VCaP (cell line): Measurements from ENCODE around the gene GFI1B.

Source experiments
- H3K27ac ChIP-seq: fragments of 450-650 bp; 2 replicates; pipeline ENCODE4 v1.5.1; 2017
- TF ChIP-seq, protein P1 (sequence below): fragments of 450-650 bp; conservative IDR thresholded peaks from 2 replicates; pipeline ENCODE4 v1.5.1; 2017; ENCODE audit warnings: mild to moderate bottlenecking, moderate library complexity

GFI1B gene

GRCh38 chr9:133006731-133007352, 28.3 kb downstream of the GFI1B start:
- TF ChIP-seq, protein P1, sequence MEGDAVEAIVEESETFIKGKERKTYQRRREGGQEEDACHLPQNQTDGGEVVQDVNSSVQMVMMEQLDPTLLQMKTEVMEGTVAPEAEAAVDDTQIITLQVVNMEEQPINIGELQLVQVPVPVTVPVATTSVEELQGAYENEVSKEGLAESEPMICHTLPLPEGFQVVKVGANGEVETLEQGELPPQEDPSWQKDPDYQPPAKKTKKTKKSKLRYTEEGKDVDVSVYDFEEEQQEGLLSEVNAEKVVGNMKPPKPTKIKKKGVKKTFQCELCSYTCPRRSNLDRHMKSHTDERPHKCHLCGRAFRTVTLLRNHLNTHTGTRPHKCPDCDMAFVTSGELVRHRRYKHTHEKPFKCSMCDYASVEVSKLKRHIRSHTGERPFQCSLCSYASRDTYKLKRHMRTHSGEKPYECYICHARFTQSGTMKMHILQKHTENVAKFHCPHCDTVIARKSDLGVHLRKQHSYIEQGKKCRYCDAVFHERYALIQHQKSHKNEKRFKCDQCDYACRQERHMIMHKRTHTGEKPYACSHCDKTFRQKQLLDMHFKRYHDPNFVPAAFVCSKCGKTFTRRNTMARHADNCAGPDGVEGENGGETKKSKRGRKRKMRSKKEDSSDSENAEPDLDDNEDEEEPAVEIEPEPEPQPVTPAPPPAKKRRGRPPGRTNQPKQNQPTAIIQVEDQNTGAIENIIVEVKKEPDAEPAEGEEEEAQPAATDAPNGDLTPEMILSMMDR: no peak
- no peak overlapping the region for H3K27ac ChIP-seq

- no peak overlapping the region for H3K27ac ChIP-seq
- TF ChIP-seq, protein P1: no peak
Observed at GRCh38 chr9:133008406-133008805, 29.9 kb downstream of the GFI1B start.

DNA sequence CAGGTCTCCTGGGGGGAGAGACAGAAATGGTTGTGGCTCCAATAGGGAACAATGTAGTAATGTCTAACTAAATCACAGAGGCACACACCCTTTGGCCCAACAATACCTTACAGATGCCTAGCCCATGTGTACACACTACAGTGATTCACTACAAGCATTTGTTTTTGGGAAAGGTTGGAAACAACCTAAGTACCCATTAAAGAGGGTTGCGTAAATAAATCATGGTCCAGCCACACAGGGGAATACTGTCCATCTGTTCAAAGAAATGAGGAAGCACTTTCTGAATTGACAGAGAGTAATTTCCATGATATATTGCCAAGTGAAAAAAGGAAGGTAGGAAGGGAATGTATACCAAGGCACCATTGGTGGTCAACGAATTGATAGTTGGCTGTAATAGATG, 30.3 kb downstream of the GFI1B start:
- no peak overlapping the region for H3K27ac ChIP-seq
- TF ChIP-seq, protein P1: no peak

GRCh38 chr9:133009906-133010582, 31.6 kb downstream of the GFI1B start:
- TF ChIP-seq, protein P1: no peak
- H3K27ac ChIP-seq: no peak overlapping the region

GRCh38 chr9:133014696-133015095, 36.2 kb downstream of the GFI1B start:
- TF ChIP-seq, protein P1: no peak
- H3K27ac ChIP-seq: no peak overlapping the region

DNA sequence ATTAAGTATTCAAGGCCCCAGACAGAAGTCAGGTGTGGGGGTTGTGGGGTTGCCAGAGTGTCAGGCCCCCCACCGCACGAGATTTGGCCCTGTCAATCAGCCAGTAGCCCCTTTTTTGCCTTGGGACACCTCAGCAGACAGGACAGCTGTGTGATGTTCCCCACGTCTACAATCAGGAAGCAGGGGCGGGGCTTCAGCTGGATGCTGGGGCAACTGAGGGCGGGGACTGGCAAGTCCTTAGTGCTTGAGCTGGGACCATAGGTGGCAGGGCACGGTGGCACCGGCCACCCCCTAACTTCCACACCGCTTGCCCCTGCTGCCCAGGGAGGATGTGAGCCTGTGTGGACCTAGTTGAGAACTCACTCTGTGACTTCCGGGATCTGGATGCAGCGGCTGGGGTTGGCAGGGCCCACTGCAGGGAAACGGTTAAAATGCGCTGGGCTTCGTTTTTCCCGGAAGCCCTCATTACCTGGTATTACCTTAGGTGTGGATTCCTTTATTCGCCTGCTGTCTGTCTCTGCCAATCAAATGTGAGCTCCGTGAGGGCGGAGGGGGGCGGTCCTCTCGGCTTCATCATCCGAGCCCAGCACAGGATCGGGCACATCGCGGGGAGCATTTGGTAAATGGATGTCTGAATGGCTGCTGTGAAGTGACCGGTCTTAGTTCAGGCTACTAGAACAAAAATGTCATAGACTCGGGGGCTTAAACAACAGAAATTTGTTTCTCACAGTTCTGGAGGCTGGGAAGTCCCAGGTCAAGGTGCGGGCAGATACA, 44.8 kb downstream of the GFI1B start:
- H3K27ac ChIP-seq: no peak overlapping the region
- TF ChIP-seq, protein P1: no peak

DNA sequence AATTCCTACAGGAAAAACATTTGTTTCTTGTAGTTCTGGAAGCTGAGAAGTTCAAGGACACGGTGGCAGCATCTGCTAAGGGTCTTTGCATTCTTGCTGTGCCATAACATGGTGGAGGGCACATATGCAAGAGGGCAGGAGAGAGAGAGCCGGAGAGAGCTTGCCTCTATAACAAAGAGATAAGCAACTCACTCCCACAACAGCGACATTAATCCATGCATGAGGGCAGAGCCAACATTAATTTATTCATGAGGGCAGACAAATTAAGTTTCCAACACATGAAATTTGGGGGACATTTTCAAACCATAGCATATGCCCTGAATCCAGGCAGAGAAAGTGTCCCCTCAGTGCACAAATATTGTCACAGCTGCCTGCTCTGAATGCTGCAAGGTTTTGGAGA, 47.9 kb downstream of the GFI1B start:
- TF ChIP-seq, protein P1: no peak
- H3K27ac ChIP-seq: no peak overlapping the region
